HG02981 (cell line): ENCODE data around the gene DBX2.
"Not testable (repeated sequence)": the region's sequence is repeated elsewhere in the genome, so short reads cannot be mapped to it uniquely, and the experiment has no call there.

Experiments used
- ATAC-seq: cut with Tn5 transposase; IDR thresholded peaks from one replicate; pipeline ENCODE4 v1.9.1; 2021; ENCODE audit warnings: mild to moderate bottlenecking, moderate library complexity; ENCODE audit not compliant: unreplicated experiment

DBX2 gene

DNA sequence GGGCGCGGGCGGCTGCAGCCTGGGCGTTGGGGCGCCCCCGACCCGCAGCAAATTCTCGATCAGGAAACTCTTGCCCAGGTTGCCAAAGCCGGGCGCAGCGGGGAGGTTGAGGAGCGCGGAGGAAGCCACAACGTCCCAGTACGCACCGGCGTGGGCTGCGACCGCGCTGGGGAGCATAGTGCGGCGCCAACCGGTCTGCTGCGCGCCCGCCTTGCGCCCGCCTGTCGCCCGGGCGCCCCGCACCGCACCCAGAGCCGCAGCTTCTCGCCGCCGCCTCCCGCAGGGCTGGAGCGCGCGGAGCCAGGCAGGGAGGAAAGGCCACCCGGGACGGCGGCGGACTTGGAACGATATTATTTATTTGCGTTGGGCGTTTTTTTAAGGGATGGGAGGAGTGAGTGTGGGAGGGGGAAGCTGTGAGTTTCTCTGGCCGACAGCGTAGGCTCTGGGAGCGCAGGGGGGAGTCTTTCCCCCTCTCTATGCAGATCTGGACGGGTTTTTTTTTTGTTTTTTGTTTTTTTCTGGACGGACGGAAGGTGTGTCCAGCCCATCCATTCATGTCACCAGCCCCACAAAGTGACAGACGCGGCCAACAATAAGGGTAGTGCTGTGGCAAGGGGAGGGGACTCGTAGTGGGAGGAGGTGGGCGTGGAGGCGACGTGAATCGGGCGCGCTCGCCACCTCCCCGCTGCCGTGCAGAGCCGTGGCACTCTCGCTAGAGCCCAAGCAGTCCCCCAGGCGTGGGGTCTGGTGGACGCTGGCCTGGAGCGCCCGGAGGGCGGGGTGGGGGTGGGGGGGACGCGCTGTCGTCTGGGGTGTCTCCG, at the start of gene DBX2:
Gene DBX2 (minus strand): TSS at position 349 of the 821 bp plus-strand sequence. CDS start 172 bp downstream, at position 177.
- no peak for ATAC-seq

DNA sequence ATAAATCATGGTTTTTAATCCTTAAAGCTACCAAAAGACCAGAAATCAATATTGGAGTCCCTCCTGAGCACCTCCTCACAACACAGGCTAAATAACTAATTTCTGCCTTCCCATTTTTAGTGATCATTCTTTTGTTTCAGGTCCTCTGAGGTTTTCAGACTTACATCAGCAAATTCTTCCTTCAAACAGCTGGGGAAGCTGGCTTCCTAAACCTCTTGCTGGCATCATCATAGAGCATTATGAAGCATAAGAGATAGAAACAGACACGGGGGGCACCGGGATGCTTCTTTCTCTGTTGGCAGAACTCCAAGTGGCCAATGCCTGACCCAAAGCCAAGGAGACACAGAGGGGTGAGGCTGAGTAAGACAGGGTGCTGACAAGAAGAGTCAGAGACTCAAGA, 47.9 kb upstream of the DBX2 start:
- no peak for ATAC-seq

DNA sequence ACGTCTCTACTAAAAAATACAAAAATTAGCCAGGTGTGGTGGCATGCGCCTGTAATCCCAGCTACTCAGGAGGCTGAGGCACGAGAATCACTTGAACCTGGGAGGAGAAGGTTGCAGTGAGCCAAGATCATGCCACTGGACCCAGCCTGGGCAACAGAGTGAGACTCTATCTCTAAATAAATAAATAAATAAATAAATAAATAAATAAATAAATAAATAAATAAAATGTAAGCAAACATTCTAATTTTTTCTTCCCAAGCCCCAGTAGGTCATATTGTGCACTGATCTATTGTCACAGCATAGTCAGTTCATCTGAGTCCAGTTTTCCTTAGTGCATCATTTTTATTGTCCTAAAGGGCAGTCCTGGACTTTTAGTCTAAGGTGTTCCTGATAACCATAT, 44.5 kb upstream of the DBX2 start:
- ATAC-seq, result not testable (repeated sequence)

DNA sequence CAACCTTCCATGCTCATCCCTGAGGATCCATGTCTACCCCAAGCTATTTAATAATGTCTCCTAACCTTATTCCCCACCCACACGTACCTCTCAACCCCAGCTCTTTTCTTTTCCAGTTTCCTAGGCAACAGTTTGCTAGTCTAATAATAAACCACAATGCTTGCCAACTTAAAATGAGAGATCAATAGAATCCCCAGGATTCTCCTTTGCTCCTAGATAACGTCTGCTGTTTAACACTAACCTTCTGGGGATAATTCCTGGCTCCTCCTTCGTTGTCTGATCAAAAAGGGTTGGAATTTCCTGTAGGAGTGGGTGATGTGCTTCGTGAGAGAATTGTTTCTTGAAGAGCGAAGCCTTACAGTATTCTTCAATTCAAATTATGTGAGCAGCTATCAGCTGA, 42.2 kb upstream of the DBX2 start:
- no peak for ATAC-seq

DNA sequence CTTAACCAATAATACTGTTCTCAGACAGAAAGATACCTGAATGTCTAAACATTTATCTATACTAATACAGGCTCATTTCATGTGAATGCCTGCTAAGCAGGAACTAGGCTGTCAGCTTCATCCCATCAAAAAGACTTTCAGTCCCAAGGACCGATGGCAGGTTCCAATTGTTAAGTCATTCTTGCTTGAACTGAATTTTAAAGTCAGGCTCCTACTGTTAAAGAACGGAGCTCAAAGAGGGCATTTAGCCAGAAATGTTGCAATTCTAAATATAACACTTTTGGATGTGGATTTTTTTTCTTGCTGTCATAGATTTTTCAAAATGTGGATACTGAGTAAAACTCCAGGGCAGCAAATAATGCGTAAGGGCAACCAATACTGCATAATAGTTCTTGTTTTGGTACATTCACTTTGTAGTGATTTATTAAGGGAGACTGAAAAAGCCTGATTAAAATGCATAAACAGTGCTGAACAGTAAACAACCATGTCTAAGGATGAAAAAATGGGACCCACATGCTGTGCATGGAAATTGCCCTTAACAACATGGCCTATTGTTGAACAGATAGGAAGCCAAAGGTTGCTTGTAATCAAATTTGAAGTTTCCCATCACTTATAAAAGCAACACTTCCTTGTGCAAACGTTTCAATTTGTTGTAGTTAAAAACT, 38.6 kb upstream of the DBX2 start:
- ATAC-seq, result no peak

DNA sequence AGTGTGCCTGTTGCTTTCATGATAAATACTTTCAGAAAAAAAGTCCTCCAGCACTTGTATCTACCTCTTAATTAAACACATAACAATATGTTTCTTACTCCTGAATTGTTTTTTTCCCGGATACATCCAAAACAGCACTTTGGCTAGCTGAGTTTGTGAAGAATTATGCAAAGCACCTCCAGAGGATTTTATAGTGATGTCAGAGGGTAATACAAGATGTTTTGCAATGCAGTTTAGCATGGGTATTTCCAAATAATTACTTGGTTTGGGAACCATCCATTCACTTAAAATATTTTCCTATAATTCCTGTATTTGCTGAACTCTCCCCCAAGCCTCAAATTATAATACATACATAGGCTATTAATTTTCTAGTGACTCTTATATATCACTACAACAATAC, 37.7 kb upstream of the DBX2 start:
- ATAC-seq, result no peak

DNA sequence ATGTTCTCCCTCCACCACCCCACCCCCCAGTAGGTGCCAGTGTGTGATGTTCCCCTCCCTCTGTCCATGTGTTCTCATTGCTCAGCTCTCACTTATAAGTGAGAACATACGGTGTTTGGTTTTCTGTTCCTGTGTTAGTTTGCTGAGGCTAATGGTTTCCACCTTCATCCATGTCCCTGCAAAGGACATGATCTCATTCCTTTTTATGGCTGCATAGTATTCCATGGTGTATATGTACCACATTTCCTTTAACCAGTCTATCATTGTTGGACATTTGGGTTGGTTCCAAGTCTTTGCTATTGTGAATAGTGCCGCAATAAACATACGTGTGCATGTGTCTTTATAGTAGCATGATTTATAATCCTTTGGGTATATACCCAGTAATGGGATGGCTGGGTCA, 33.3 kb upstream of the DBX2 start:
- ATAC-seq, result not testable (repeated sequence)

DNA sequence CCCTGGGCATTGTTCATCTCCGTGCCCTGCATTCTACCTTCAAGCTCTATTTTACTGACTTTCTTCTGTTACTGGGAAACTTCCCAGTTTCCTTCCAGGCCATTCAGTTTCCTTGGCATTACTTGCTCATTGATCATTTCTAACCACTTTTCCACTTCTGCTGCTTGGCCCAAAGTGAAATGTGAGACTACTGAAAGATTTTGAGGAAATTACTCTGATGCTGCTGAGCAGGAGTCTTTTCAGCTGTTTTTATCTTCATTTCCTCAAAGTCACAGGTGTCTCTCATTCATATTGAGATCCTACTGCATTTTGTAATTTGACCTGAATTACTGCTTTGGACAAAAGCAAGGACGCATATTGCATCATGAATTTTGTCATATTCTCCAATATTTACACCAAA, 26.4 kb upstream of the DBX2 start:
- ATAC-seq, result no peak

DNA sequence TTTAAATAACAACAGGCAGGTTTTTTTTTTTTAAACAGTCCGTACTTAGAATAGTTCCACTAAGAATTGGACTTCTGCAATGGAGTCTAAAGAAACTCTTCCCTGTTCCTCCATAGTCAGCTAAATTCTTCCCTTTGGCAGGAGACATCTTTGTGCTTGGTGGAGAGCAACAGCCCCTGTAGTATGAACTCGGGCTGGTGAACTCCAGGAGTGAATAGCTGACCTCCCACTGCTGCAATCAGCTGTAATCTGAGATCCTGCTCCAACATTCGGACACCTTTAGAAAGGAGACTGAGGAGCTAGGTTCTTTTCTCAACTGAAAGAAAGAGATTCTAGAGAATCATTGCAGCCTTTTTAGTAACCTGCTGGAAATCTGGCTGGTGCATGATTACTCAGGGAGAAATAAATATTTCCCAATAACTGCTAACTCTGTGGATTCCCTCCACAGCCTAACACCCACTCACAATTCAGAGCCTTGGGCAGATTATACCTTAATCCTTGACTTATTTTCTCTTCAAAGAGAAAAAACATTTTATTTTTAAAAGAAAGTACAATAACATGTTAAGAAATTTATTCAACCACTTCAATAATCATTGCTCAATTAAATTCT, 25.6 kb upstream of the DBX2 start:
- no peak for ATAC-seq

DNA sequence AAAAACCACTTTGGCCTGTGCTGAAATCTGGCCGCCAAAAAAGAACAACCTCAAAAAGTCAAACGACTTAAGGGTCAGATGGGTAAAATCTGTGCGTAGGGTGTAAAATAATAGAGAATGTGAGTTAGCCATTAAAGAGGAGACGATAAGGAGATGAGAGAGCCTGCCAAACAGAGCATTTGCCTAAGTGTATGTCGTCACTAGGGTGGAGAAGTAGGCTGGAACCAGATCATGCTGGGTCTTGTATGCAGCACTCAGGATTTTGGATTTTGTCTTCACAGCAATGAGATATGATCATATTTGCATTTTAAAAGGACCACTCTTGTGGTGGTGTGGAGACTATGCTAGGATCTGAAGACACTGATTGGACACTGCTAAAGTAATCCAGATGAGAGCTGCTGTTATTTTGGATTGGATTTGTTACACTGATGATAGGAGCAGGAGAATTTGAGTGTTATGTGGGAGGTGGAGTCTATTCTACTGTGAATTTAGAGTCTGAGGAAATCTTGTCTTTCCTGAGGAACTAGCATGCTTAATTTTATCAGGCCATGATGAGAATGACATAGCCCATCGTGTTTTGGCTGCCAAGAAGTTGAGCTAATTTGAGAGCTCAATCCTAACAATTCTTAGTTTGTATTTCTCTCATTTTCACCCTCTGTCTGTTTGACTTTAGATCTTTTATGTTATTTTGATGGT, 24.8 kb upstream of the DBX2 start:
- ATAC-seq, result no peak

DNA sequence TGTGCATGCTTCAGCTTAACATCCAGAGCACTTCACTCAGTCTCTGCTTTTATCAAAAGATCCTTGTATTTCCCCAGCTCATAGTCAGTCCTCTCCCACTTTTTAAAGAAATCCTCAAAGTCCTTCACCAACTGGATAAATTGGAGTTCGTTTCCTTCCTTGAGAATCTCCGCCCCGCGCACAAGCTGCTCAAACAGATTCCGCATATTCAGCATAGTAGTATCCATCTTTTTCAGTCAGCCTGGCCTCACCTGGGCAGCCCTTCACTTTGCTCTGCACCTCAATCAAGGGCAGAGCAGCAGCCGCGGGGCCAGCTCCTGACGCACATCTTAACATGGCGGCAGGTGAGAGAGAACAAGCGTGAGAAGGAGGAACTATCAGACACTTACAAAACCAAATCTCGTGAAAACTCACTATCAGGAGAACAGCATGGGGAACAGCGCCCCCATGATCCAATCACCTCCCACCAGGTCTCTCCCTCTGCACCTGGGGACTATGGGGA, 14.3 kb upstream of the DBX2 start:
- ATAC-seq, result no peak

DNA sequence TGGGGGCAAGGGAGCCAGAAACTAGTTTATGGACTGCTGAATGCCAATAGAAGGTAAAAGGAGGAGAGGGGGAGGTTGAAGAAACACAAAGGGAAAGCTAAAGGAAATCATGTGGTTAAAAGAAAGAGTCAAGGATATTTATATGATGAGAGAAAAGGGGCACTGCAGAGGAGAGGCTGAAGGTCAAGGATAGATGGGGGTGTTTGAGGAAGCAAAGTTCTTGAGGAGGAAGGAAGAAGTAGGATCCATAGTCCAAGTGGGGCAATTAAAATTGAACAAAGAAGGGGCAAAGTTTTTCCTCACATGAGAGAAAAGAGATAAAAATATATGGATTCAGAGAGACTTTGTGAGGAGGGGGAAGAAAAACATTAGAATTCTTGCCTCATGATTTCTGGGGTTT, 10.1 kb upstream of the DBX2 start:
- ATAC-seq, result no peak

DNA sequence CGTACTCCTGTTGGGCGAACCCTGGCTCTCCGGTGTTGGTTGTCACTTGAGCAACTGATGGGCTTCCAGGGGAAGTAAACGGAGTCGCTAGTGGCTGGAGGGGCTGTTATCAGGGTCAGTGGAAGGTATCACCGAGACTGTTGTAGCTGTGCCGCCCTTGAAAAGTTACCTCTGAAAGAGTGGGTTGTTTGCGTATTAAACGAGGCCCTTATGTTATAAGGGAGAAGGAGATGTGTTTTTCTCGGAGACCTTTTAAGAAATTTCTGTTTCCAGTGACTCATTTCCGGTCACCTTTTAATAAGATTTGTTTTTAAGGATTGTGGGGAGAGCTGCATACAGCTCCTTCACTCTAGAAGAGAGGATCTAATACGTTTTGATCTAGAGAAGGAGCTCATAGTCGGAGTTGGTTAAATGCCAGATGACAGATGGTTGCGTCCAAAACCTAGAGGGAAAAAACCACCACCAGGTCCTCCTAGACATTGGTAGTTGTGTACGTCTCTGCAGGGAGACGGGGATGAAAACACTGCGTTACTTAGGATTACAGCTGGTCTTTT, 750 bp upstream of the DBX2 start:
- no peak for ATAC-seq

DNA sequence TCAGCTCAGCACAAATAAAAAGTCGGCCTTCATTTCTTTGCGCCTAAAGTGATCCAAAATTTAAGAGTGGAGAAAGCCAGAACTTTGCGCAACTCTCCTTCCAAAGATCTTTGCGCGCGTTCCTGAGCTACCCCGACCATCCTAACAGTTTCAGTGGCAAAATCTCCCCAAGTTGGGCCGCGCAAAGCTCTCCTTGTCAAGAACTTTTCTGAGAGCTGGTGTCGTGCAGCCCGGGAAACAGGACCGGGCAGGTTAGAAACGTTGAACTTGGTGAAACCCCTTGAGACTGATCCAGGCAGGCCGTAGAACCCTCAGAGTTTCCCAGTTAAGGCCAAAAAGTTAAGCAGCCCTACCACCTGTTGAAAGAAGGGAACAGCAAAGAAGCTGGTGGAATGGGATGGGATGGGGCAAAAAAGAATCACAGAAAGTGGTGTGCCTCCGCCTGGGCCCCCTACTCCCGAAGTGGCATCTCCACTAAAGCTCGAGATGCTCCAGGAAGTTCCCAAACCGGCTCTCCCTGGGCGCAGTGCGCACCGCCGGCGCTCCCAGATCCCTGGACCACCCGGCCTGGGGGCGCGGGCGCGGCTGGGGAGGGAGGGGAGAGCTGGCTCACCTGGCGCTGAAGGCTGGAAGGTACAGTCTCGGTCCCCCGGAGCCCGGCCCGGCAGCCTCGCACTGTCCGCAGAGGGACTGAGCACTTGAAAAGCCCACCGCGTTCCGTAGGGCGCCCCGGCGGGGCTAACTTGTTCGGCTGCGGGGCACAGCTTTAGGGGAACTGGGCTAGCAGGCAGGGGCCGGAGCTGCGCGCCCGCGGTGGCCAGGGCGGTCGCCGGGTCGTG, 768 bp downstream of the DBX2 start:
- ATAC-seq, result no peak

DNA sequence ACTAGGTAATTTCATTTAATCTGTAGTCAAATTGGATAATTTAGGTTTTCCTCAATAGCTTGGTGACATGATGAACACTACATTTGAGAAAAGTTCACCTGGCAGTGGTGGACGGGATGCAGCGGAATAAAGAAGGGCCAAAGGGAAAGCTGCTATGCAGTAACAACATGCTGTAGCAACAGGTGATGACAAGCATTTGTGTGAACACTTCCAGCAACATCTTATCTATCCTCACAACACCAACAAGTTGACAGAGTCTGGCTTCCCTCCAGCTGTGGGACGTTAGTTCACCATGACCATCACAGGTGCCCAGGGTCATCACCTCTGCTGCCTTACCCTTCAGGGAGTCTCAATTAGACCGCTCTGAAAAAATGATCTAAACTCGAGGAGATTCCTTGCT, 8.3 kb downstream of the DBX2 start:
- ATAC-seq, result no peak

DNA sequence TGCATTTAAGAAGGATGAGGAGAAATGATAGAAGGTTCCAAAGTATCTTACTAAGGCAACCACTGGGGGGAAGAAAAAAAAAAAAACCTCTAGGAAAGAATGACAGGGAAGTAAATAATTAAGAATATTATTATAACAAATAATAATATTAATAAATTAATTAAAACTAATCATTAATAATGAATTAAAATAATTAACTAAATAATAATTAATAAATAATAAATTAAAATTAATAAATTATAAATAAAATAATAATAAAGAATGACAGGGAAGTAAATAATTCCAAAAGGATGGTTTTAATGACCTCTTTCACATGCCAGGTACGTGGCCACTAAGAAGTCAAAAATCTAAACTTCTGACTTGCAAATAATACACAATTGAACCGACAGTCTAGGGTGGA, 9.9 kb downstream of the DBX2 start:
- no peak for ATAC-seq

DNA sequence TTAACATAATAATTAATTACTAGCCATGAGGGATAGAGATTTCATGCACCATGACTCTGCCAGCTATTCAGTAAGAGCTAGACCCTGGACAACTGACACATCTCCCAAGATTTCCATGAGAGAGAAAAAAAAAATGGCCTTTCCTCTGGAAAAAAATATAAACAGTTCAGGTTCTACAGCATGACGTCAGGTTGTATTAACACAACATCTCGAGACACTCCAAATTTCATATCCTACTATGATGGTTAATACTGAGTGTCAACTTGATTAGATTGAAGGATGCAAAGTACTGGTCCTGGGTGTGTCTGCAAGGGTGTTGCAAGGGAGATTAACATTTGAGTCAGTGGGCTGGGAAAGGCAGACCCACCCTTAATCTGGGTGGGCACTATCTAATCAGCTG, 11.1 kb downstream of the DBX2 start:
- no peak for ATAC-seq

DNA sequence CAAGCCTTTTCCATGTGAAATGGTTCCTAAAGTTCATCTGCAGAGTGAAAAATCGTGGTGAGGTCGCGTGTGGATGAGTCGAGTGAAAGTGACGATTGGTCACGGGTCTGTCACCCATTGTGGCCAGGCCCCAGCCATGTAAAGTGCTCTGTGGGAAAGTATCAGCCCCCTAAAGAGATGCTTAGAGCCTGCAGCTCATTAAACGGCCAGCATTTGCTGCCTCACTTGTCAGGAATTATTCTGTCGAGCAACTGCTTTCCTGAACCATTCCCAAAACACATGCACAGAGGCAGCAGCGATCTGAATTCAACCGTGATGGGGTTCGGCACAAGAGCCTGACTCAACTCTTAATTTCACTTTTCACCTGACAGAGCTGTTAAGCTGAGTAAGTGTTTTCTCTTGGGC, 16.0 kb downstream of the DBX2 start:
- ATAC-seq, result no peak

DNA sequence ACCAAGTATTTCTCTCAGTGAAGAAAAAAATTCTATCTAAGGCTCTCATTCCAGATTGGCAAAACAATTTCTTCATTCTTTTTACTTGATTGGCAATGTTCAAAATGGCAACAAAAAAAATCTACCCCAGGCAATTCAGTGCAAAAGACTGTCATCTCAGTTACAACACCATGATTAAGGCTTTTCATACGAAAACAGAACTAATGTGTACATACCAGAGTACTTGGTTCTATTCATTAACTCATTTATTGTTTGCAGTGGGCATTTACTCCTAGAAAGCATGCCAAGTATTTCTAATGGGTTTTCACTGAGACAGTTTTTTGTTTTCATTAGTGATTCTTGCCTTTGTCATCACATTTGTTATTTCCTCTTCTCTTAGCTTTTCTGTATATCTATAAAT, 33.0 kb downstream of the DBX2 start:
- no peak for ATAC-seq

DNA sequence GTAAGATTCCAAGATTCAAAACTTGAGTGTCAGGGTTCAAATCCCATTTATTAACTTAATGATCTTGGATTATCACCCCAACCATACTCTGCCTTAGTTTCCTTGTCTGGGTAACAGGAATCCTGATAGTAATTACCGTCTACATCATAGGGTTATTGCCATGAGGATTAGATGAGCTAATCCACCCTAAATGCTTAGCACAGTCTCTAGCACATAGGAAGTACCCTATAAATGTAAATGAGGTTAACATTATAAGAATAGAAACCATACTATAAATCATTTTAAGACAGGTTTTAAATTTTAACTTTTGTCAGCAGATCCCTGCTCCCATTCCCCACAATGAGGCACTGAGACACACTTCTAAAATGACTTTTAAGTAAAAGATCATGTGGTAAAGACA, 36.5 kb downstream of the DBX2 start:
- ATAC-seq, result no peak
